PC-3 (cell line): Measurements from ENCODE around the gene FAM236C. TPM values are rescaled to one million over a fixed set of nuclear protein-coding genes. Genes with fewer than 3 reads are reported as not detected.

Source experiments
- total RNA-seq: library from RNA; depleted of rRNA; stranded (reverse); fragments of >200 nt; gene quantifications from 2 replicates; pipeline ENCODE4 v1.2.3, GENCODE V29; 2014; rRNA removed

Gene FAM236C
- total RNA-seq, 1 experiment from 2014 or later: not detected

Other genes starting within 250 kb of the FAM236C start
- 28.5 and 33.7 TPM in 2 replicates for gene PHKA1, start 198.3 kb upstream of the FAM236C start, total RNA-seq
- gene DMRTC1B, start 135.7 kb upstream of the FAM236C start, total RNA-seq: not detected in 2 replicates
- gene FAM236B, start 130.0 kb upstream of the FAM236C start, total RNA-seq: not detected in 2 replicates
- gene FAM236D, start 104.4 kb upstream of the FAM236C start, total RNA-seq: not detected in 2 replicates
- not detected in 2 replicates for gene FAM236A, start 25.6 kb downstream of the FAM236C start, total RNA-seq
- gene DMRTC1, start 31.2 kb downstream of the FAM236C start, total RNA-seq: not detected in 2 replicates
- not detected in 2 replicates for gene PABPC1L2B, start 90.3 kb downstream of the FAM236C start, total RNA-seq
- not detected in 2 replicates for gene PABPC1L2A, start 166.9 kb downstream of the FAM236C start, total RNA-seq